Stimulated activated memory B cell treated with anti-CD40 and anti-IgM and Interleukin-4, amounts not matched to agents 10 μg/mL and 1 μg/mL and 100 μg/mL, for 72 hours (primary cell): Measurements from ENCODE around the gene GIGYF2.

Source experiments
- ATAC-seq: fragments of 150-1000 bp; cut with Tn5 transposase; 2 replicates; pipeline ENCODE4 v1.10.0; 2021
- H3K27ac Mint-ChIP-seq: one replicate; pipeline ENCODE4 v1.8.0; 2022; ENCODE audit warnings: mild to moderate bottlenecking, mixed read lengths
- H3K27me3 Mint-ChIP-seq: one replicate; pipeline ENCODE4 v1.8.0; 2022; ENCODE audit warnings: mixed read lengths
- H3K36me3 Mint-ChIP-seq: one replicate; pipeline ENCODE4 v1.8.0; 2022; ENCODE audit warnings: mixed read lengths
- H3K4me1 Mint-ChIP-seq: one replicate; pipeline ENCODE4 v1.8.0; 2022; ENCODE audit warnings: mixed read lengths
- H3K4me3 Mint-ChIP-seq: one replicate; pipeline ENCODE4 v1.8.0; 2022; ENCODE audit warnings: mild to moderate bottlenecking, moderate library complexity, mixed read lengths
- H3K9me3 Mint-ChIP-seq: one replicate; pipeline ENCODE4 v1.8.0; 2022; ENCODE audit warnings: mixed read lengths

Gene GIGYF2

GRCh38 chr2:232878855-232879617 is 181.9 kb downstream of the GIGYF2 start:
- H3K4me3 Mint-ChIP-seq = no peak overlapping the region
- H3K4me1 Mint-ChIP-seq = peaks cover 11% of the 10 kb centered on the region
- ATAC-seq = no peak
- H3K27ac Mint-ChIP-seq = no peak overlapping the region
- H3K36me3 Mint-ChIP-seq = no peaks in the 10 kb centered on the region
- H3K27me3 Mint-ChIP-seq = peaks cover 17% of the 10 kb centered on the region
- no peaks in the 10 kb centered on the region for H3K9me3 Mint-ChIP-seq

DNA sequence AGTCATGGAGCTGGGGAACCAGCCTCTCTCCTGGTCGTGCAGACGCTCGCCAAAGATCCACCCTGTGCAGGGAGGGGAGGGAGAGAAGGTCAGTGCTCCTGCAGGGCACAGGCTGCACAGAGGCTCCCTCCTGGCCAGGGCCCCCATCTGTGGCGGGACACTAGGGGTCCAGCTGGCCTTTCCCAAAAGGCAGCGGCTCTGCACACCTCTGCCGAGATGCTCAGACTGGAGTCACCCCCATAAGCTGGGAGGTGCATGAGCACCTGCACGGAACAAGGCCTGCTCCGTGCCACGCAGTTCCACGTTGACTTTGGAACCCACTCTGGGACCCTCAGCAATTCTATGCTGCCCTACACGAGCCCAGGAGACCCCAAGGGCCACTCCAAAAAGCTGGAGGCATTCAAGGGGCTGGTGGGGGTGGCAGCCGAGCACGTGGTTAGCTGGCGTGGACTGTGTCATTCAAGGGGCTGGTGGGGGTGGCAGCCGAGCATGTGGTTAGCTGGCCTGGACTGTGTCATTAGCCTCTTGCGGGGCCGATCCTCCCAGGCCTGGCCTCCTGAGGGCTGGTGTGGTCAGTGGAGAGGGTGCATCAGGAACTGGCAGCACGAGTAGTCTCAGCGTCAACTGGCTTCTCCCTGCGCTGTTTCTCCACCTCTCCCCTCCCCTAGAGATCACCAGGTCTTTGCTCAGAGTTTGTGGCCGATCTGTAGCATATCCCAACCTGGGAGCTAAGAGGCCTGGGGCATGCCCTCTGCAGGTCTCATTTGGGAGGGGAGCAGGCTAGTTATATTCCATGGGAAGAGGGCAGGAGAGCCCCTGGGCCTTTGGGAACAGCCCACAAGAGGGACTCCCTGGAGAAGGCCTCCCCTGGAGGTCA is 182.7 kb downstream of the GIGYF2 start:
- H3K4me1 Mint-ChIP-seq = peaks cover 10% of the 10 kb centered on the region

GRCh38 chr2:232880764-232881351 is 183.7 kb downstream of the GIGYF2 start:
- Mint-ChIP-seq H3K27me3 (peaks cover 1% of the 10 kb centered on the region), H3K36me3 (no peaks in the 10 kb centered on the region), H3K4me1 (no peaks in the 10 kb centered on the region), H3K27ac (no peak overlapping the region), H3K9me3 (no peaks in the 10 kb centered on the region), H3K4me3 (no peak overlapping the region)
- no peak for ATAC-seq

More for the DNA sequence above, 182.7 kb downstream of the GIGYF2 start:
- Mint-ChIP-seq H3K4me3 (no peak overlapping the region), H3K27me3 (peaks cover 11% of the 10 kb centered on the region), H3K27ac (no peak overlapping the region), H3K9me3 (no peaks in the 10 kb centered on the region), H3K36me3 (no peaks in the 10 kb centered on the region)
- no peak for ATAC-seq

DNA sequence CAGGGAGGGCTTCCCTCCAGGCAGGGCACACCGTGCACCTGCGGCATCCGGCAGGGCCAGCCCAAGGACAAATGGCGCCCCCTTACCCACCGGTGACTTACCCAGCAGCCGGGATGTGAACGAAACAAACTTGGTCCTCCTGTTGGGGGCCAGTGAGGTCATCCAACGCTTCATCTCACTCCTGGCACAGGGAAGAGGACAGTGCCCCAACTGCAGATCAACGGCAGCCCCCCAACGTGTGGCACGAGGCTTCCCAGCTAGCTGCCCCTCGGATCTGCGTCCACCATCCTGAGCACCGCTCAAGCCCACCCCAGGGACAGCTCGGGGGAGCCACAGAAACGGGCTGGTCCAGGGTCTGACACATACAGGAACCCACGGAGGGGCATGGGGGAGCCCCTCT is 185.0 kb downstream of the GIGYF2 start:
- no peak overlapping the region for H3K4me3 Mint-ChIP-seq
- ATAC-seq = no peak
- H3K9me3 Mint-ChIP-seq = no peaks in the 10 kb centered on the region

DNA sequence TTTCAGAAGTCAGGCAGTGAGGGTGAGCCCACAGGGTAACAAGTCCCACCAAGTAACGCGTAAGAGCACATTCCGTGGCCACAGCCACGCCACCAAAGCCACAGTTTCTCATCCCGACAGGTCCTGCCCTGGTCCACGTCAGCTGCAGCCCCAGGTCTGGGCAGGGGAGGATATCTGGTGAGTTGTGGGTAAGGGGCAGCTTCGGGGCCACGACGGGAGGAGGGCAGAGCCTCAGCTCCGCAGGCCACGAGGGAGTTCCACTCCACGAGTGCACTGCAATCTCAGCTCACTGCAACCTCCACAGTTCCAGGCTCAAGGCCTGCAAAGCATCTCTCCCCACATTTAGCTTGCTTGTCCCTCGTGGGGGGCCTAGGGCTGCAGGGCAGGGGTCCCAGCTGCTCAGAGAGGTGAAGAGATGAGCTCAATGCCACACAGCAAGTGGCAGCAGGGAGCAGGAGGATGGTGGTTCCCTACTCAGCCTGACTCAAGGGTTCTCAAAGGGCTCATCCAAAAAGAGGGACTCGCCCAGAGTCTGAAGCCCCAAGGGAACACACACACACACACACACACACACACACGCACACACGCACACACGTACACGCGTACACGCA is 185.5 kb downstream of the GIGYF2 start:
- Mint-ChIP-seq H3K27ac (no peak overlapping the region), H3K4me1 (no peaks in the 10 kb centered on the region), H3K27me3 (no peaks in the 10 kb centered on the region), H3K9me3 (no peaks in the 10 kb centered on the region), H3K36me3 (no peaks in the 10 kb centered on the region), H3K4me3 (no peak overlapping the region)
- no peak for ATAC-seq

More for the DNA sequence above, 185.0 kb downstream of the GIGYF2 start:
- Mint-ChIP-seq H3K27me3 (no peaks in the 10 kb centered on the region), H3K4me1 (no peaks in the 10 kb centered on the region), H3K36me3 (no peaks in the 10 kb centered on the region), H3K27ac (no peak overlapping the region)

GRCh38 chr2:232883116-232883721 is 186.1 kb downstream of the GIGYF2 start:
- H3K27ac Mint-ChIP-seq = no peak overlapping the region
- no peak overlapping the region for H3K4me3 Mint-ChIP-seq
- H3K36me3 Mint-ChIP-seq = no peaks in the 10 kb centered on the region
- no peaks in the 10 kb centered on the region for H3K9me3 Mint-ChIP-seq
- ATAC-seq = no peak
- H3K4me1 Mint-ChIP-seq = no peaks in the 10 kb centered on the region
- H3K27me3 Mint-ChIP-seq = no peaks in the 10 kb centered on the region

GRCh38 chr2:232884001-232884421 is 186.9 kb downstream of the GIGYF2 start:
- Mint-ChIP-seq H3K27ac (no peak overlapping the region), H3K4me3 (no peak overlapping the region), H3K36me3 (no peaks in the 10 kb centered on the region), H3K9me3 (no peaks in the 10 kb centered on the region), H3K27me3 (peaks cover 2% of the 10 kb centered on the region), H3K4me1 (no peaks in the 10 kb centered on the region)
- ATAC-seq = no peak

GRCh38 chr2:232884549-232885263 is 187.6 kb downstream of the GIGYF2 start:
- no peak for ATAC-seq

DNA sequence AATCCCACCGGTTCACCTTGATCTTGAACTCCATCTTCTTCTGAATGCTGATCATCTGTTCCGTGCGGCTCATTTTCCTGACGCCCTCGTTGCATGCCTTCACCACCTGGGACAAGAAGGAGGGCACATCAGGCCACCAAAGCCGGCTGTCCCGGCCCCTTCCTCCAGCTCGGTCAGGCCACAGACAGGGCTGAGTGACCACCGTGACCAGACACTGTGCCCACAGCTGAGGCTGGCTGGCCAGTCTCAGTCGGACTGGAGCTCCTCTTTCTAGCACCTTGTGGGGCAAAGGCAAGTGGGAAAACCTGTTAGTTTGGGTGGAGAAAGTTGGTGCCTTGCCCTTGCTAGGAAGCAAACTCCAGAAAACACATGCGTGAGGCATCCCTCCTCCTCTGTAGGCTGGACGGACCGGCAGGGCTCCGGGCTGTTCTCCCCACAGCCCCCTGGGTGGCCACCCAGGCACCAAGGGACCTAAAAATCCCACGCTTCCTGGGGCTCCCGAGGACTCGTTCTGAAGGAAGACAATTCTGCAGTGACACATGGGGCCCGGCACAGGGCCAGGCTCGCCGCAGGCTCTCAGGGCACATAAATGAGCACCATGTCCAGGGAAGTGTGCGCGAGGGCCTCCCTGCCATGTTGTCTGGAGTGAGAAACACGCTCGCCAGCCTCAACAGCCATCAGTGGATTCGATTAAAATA is 188.3 kb downstream of the GIGYF2 start:
- Mint-ChIP-seq H3K27me3 (peaks cover 16% of the 10 kb centered on the region), H3K9me3 (no peaks in the 10 kb centered on the region), H3K4me3 (no peak overlapping the region), H3K4me1 (no peaks in the 10 kb centered on the region), H3K36me3 (no peaks in the 10 kb centered on the region), H3K27ac (no peak overlapping the region)
- ATAC-seq = no peak

More at GRCh38 chr2:232884549-232885263, 187.6 kb downstream of the GIGYF2 start:
- Mint-ChIP-seq H3K4me1 (no peaks in the 10 kb centered on the region), H3K36me3 (no peaks in the 10 kb centered on the region), H3K27ac (no peak overlapping the region), H3K4me3 (no peak overlapping the region), H3K27me3 (peaks cover 9% of the 10 kb centered on the region), H3K9me3 (no peaks in the 10 kb centered on the region)

DNA sequence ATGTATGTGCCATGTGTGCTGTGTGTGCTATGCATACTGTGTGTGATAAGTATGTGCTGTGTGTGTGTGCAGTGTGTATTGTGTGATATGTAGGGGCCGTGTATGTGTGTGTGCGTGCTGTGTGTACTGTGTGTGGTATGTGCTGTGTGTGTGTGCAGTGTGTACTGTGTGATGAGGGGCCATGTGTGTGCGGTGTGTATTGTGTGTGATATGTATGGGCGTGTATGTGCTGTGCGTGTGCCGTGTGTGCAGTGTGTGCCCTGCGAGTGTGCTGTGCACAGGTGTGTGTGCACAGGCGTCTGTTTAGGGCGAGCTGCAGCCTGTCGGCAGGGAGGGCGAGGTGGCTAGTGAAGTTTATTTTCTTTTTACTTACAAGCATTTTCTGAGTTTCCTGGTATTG is 189.0 kb downstream of the GIGYF2 start:
- ATAC-seq = no peak
- Mint-ChIP-seq H3K36me3 (no peaks in the 10 kb centered on the region), H3K27ac (no peak overlapping the region), H3K4me3 (no peak overlapping the region), H3K4me1 (peaks cover 7% of the 10 kb centered on the region), H3K27me3 (peaks cover 24% of the 10 kb centered on the region), H3K9me3 (no peaks in the 10 kb centered on the region)

GRCh38 chr2:232886632-232887031 is 189.5 kb downstream of the GIGYF2 start:
- Mint-ChIP-seq H3K36me3 (no peaks in the 10 kb centered on the region), H3K9me3 (no peaks in the 10 kb centered on the region), H3K27ac (no peak overlapping the region), H3K27me3 (peaks cover 26% of the 10 kb centered on the region), H3K4me3 (no peak overlapping the region), H3K4me1 (peaks cover 8% of the 10 kb centered on the region)
- no peak for ATAC-seq

- no peak for ATAC-seq
- Mint-ChIP-seq H3K4me3 (no peak overlapping the region), H3K27me3 (peaks cover 30% of the 10 kb centered on the region), H3K4me1 (peaks cover 8% of the 10 kb centered on the region), H3K9me3 (no peaks in the 10 kb centered on the region), H3K36me3 (no peaks in the 10 kb centered on the region), H3K27ac (no peak overlapping the region)
Observed at GRCh38 chr2:232887171-232887850, 190.2 kb downstream of the GIGYF2 start.

- no peak for ATAC-seq
- H3K27me3 Mint-ChIP-seq = peaks cover 39% of the 10 kb centered on the region
Observed at GRCh38 chr2:232888099-232888836, 191.1 kb downstream of the GIGYF2 start.

More at GRCh38 chr2:232888099-232888836, 191.1 kb downstream of the GIGYF2 start:
- Mint-ChIP-seq H3K4me3 (no peak overlapping the region), H3K36me3 (no peaks in the 10 kb centered on the region), H3K4me1 (peaks cover 8% of the 10 kb centered on the region), H3K27ac (no peak overlapping the region), H3K9me3 (no peaks in the 10 kb centered on the region)
